CD4-positive, alpha-beta T cell treated with Interleukin-2 at 100 ng/mL for 4 hours (primary cell): ENCODE measurements around the gene PARN.

ENCODE experiments used
- DNase-seq: peaks from one replicate; pipeline ENCODE4 v3.0.0-alpha.2; 2020; ENCODE audit warnings: low spot score

Gene PARN

DNA sequence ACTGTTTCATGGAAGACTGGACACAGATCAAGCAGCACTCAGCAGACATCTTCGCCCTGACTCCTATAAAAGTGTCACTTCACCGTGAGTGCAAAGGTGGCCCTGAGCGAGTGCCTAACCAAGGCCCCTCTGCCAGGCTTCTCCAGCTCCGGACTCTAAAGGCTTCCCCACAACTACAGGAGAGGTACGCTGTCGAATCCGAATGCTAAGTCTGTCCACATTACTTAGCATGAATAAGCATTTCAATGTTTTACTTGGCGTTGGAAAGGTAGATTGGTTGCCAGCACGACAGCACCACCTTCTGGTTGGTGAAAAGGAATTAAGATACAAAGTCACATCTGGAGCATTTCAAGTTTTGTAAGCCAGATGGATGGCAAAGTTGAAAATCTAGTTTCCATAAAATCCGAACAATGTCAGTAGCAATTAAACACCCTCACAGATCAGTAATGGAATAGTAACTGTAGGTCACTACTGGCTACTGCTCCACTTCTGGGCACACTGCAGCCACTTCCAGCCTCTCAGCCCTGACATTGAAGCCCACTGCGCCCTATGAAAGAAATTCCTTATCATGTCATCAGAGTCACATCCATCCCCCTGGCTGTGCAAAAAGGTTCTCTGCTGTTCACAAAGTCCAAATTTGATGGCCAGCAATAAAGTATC, 100.9 kb downstream of the PARN start:
- DNase-seq, result peak; percentile 44

DNA sequence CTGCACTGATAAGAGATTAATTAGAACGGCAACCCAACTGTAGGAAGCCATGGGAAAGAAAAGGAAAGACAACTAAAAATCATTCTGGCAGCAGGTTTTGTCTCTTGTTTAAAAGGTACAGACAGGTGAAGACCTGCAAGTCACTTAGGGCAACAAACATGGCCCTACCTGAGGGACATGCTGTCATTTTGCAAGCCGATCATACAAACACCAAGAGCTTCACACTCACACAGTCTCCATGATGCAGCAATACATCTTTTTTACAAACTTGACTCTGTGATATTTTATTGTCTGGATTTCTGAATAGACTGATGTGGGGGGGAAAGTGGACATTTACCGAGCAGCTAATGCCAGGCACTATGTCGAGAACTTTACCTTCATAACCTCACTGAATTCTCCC, 101.8 kb downstream of the PARN start:
- no peak for DNase-seq

DNA sequence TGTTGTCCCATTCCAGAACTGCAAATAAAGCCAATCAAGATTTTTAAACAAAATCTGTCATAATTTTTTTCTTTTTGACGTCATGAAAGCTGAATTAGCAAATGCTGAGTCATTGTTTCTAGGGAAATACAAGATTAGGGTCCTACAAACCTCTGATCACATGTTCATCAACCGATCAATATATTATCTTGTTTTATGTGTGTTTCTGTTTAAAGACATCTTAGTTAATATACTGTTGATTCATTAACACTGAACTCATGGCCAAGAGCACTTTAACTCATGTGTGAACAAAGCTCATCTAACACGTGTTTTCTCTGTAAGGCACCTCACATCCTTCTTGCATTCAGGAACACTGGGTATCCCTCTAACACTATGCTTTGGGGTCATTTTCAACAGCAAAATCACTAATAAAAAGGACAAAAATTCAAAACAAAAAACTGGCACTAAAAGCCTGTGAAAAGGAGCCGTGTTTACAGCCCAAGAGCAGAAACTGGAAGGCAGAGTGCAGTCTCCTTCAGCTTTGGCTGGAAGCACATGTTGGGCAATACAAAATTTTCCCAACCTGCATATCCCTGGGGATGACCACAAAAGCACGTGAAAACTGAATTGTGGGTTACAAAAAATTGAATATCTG, 102.5 kb downstream of the PARN start:
- no peak for DNase-seq

DNA sequence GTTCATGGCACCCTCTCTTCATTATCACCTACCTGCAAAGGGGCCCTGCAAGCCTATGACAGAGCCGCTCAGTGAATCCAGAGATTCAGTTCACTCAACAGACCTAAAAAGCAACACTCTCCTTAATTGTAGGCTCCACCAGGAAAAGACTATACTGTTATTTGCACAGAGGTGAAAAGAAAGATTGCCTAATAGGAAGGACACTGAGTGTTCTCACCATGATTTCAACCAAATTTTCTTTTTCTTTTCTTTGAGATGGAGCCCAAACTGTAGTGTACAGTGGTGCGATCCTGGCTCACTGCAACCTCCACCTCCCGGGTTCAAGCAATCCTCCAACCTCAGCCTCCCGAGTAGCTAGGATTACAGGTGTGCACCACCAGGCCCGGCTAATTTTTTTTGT, 104.5 kb downstream of the PARN start:
- no peak for DNase-seq

DNA sequence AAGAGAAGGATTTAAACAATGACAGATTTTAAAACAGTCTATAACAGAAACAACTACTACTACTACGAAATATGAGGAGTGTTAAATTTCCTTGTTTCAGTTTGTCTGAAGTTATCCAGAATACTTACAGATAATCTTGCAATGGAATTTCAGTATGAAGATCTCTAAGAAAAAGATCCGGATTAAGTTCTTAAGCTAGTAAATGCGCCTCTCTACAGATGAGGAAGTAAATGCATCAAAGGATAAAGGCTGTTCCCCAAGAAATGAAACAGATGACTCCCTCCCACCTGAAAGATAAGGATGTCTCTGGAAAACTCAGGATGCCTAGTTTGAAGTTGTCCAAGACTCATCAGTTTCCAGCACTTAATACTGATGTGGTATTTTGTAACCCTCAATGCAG, 105.1 kb downstream of the PARN start:
- DNase-seq, result no peak

DNA sequence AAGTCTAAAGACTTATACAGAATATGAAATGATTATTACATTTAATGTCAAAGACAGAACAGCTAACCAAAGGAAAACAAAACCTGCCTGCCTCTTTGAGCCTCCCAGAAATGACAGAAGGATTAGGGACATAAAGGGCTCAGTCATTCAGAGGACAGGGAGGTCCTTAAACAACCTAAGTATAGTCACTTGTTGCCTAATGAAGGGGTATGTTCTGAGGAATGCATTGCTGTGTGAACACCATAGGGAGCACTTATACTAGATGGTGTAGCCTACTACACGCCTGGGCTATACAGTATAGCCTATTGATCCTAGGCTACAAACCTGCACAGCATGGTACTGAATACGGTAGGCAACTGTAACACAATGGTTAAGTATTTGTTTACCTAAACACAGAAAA, 106.4 kb downstream of the PARN start:
- no peak for DNase-seq

DNA sequence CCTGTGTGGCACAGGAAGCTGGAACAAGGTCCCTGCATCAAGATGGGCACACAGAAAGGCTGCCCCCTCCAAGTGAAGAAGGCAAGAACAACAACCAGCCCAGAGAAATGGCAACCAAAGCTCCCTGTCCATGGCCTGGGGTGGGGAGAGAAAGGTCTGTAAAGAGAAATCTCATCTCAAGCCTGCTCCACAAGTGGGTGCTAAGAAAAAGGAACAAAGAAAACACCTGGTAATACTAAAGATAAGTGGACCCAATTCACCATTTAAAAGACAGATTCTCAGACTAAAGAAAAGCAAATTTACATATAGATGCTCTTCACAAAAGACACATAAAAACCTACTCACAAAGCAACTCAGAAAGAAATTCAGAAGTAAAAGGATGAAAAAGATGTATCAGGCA, 107.4 kb downstream of the PARN start:
- no peak for DNase-seq

DNA sequence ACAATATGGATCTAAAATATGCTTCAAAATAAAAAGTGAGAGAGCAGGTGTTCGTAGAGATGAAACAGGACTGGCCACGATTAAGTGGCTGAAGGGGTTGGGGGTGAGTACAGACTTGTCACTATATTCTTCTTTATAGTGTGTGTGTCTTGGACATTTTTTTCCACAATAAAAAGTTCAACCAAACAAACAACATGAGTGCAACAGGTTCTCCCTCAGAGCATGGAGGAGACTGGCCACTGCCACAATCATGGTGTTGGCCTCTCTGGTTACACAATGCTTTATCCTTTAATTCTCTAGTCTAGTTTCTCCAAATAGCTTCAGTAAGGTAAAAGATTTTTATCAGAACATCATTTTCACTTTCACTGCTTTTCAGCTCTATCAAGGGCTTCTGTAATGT, 109.3 kb downstream of the PARN start:
- no peak for DNase-seq

DNA sequence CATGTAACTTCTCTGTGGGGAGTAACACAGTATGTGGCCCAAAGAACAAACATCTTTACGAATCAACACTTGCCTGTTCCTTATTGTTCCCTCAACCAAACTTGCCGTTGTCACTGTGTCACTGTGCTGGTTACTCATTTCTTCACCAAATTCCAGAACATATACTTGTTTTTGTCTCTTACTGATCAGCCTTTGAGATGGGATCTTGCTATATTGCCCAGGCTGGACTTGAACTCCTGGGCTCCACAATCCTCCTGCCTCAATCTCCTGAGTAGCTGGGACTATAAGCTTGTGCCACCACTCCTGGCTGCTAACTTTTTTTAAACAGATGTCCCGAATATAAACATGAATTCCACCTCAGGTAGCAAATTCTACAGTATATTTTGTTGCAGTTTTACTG, 115.1 kb downstream of the PARN start:
- no peak for DNase-seq

DNA sequence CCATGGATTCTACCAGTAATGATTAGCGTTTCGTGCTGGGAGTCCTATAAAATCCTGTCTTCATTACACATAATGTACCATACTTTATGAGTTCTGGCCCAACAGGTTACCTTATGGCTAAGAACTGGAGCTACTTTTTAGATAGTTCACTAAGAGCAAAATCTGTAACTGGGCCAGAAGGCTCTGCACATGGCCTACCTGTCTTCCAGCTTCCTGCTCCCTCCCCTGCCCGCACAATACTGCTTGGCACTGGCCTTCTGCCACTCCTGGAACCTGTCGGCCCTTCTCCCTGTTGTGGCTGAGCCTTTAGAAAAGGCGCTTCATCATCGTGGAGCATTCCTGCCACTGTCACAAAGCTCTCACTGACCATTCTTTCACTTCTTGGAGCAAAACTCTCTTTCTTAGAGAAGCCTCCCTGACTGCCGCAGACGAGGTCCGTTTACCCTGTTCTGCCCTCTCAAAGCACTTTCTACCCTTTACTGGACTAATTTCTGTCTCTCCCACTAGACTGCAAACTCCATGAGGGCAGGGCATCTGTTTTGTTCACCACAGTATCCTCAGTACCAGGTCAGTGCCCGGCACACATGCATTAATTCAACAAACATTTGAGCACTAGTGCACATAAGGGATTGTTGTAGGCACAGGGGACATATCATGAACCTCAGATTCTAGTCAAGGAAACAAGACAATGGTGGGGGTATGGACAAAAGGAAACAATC, 116.5 kb downstream of the PARN start:
- DNase-seq, result no peak

DNA sequence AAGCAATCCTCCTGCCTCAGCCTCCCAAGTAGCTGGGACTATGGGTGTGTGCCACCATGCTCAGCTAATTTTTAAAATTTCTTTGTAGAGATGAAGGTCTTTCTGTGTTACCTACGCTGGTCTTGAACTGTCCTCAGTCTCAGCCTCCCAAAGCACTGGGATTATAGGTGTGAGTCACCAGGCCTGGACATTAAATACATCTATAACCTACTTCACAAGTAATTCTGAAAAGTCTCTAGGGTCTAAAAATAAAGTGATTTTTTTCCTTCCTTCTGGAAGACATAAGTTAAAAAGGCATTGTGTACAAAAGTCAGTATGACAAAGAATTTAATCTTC, 118.3 kb downstream of the PARN start:
- DNase-seq, result no peak

DNA sequence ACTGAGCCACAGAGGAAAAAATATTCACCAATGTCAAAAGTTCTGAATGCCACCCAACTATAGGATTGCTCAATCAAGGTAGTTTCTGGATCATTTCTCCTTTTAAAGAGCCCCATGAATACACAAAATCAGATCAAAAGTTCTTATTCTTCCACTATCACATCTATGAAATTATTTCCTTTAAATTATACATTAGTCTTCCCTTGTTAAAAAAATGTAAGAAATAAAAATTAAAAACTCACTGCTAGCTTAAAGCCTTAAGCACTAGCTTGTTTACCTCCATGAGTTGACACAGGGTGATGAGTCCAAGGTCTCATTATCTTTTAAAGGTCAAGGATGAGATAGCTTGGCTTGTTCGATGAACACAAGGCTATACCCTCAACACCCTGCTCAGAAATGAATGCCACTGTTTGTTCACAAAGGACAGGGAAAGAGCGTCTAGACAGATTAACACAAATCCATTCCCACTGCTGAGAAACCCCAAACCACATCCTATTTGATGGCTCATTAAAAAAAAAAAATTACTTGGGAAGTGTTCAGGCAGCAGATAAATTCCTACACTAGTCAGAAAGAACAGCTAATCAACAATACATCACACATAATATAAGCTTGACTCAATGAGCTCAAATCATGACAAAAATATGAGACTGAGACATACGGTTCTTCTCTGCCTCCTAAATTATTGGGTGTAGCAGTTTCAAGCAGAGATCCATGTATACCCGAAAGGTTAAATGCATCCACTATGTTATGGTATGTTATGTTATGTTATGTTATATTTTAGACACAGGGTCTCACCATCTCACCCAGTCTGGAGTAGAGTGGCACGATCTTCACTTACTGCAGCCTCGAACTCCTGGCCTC, 118.9 kb downstream of the PARN start:
- DNase-seq, result no peak

DNA sequence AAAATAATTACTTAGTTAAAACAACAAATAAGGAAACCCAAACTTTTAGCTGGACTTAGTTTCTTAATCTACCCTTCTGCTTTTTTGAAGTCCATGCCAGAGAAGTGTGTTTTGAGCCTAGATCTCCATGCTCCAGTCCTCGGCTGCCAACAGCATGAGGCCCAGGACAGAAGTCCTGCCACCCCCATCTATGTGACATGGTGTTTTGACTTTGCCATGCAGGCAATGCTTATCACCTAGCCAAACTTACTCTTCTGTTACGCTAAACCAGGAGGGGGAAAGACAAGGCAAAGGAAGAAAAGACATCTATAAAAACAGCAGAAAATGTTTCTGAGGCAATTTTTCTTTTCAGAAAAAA, 119.5 kb downstream of the PARN start:
- no peak for DNase-seq

DNA sequence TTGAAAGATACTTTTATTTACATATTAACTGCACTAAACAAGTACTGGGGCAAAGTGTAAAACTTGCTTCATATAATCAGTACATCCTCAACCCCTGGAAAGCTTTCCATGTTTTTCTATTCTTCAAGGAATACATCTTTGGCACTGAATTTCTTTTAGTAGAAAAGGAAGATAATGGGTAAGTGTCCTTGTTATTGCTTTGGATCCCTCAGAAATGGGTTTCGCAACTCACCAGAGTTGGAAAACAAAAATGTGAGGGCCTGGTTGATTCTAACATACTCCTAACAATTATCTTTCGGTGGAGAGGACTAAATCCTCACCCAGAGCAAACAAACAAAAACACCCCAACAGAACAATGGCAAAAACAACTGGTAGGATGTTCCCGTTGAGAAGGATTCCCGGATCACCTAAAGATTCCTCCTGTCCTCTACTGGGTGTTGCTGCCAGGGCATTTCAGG, 120.4 kb downstream of the PARN start:
- no peak for DNase-seq

DNA sequence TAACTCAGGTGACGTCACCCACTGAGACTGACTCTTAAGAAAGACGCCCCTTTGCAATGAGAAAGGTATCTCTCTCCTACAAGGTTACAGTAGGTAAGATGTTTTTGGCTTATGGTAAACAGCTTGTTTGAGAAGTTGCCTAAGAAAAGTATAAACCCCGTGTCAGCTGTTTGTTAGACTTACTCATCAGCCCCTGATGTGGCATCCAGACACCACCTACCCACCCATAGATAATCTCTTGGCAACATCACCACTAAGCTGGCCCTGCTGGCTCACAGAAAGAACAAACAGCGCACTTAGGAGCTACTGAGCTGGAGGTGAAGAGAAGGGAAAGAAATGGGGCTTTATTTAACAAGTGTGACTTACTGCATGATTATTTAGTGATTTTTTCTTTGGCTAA, 121.0 kb downstream of the PARN start:
- DNase-seq, result no peak

DNA sequence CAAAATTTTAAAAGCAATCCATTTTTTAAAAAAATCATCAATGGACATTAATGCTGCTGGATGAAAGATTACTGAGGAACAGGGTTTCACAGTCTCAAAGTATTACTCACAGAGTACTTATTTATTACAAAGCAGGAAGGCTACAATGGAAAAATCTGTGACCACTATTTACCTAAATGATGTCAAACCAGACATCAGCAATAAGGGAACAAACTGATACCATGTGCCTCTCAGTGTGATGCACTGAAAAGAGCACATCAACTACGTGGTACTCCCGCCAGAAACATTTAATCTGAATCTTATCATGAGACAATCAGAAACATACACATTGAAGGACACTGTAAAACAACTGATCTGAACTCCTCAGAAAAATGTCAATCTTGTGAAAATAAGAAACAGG, 124.2 kb downstream of the PARN start:
- no peak for DNase-seq

DNA sequence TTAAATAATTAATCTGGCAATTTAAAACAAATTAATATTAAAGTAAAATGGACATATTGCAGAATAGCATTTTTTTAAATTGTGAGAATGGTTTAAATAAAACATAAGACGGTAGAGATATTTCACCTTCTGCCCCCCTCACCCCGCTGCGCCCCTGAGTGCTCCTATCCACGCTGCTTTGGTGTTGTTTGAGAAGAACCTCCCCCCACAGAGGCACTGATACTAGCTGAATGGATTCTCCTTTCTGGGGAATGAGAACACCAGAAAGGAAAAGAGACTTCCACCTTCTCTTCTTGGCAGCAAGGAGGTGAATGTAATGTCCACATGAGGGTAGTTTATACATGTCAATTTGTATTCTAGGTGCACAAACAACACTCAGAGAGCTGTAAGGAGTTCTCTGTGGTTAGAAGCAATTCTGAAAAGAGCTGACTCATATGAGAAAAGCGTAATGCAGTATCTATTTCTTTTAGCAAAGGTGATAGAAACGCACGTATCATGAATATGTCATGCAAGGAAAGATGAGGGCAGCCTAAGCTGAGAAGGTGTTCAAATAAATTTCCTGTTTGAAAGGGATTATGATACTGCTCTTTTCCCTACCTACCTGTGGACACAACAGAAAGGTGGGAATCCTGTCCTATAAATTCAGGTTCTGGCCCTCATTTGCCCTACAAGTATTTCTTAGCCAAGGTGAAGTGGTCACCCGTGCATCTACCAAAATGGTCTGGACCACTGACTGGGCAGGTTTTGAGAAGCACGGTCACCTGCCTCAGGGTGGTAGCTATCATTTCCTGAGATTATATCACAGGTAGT, 126.9 kb downstream of the PARN start:
- DNase-seq, result no peak

DNA sequence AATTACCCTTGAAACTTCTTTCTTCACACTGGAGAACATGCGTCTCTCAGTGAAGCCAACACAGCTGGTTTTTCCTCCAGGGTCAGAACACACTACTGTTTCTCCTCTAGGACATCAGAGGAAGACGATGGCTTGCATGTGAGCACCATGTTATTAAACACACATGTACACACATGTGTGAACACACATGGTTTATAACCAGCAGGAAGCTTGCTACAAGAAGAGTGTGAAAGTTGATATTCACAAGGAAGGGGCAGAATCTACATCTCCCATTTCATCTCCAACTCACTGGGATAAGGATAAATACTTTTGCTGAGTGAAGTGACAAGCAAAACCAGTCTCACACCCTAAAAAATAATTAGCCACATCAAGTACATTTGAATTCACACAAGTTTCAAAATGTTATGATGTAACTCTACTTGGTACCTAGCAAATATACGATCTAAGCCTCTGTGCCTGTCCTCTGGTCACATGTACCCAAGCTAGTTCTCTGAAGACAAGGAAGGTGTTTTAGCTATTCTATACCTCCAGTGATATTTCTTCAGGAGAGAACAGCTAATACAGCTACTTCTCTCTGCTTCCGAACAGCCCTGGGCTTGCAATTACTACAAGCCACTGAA, 127.7 kb downstream of the PARN start:
- DNase-seq, result no peak

DNA sequence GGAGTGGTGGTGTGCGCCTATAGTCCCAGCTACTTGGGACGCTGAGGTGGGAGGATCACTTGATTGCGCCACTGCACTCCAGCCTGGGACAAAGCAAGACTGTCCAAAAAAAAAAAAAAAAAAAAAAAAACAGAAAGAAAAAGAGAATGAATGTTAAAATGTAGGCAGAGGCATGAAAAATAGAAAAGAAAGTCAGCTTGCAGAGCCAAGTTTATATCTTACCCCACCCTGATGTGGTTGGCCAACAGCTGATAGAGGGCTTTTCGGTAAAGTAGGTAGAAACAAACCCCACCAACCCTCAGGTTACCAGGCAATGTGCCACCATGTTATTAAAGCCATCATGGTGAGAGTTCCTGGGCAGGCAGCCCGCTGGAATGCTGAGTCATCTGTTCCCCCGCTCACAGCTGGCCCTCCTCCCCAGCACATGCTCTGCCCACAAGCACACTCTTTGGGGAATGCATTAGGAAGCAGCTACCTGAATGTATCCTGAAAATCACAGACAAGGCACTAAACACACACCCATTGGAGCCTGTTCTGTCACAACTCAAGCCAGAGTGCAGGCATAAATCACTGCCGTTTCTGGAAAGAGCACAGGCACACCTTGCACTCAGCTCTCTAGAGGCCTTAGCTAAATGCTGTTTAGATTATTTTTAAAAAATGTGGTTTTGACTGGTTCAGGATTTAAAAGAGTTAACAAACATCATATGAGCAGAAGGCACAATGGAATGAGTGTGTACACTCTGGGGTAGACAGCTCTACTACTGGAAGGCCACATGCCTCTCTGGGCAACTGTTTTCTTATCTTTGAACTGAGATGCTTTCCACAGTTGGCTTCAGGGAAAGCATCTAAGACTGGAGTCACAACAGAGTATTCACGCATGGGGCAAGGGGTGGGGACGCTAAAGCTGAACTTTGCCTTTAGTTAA, 128.5 kb downstream of the PARN start:
- DNase-seq, result no peak

DNA sequence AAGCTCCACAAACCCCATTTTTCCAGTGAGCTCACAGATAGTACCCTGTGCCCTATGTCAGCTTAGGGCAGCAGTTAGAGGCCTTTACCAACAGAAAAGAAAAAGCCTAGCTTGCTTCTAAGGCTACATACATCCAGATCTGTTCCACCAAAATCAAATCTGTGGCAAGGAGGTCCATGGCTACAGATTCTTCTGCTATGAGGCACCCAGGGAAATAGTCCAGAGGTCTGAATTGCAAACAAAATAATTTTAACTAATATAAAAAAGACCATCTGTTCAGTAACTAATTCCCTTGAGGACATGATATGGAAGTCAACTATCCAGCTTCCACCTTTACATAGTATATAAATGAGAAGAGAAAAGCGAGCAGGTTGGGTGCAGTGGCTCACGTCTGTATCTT, 129.3 kb downstream of the PARN start:
- no peak for DNase-seq
